OCI-LY1 (cell line): ENCODE results near the gene DOCK1.

Experiments used
- H2AFZ ChIP-seq: fragments of 200-600 bp; sonication (generic), shearing (Covaris generic); 2 replicates; pipeline ENCODE4 v1.6.0; 2014; ENCODE audit warnings: antibody characterized with exemption, mild to moderate bottlenecking, low read length
- H3F3A ChIP-seq: fragments of 200-600 bp; sonication (generic), shearing (Covaris generic); 2 replicates; pipeline ENCODE4 v1.6.0; 2014; ENCODE audit warnings: mild to moderate bottlenecking, antibody characterized with exemption, low read length, moderate library complexity; ENCODE audit not compliant: insufficient read depth
- H3K27ac ChIP-seq: fragments of 200-600 bp; sonication (generic); 2 replicates; pipeline ENCODE4 v1.5.1; 2014; ENCODE audit warnings: low read length, mixed run types, mild to moderate bottlenecking, low read depth; ENCODE audit not compliant: poor library complexity, severe bottlenecking
- H3K27me3 ChIP-seq: fragments of 200-600 bp; sonication (generic); 2 replicates; pipeline ENCODE4 v1.6.0; 2014; ENCODE audit warnings: antibody characterized with exemption, mild to moderate bottlenecking, low read length, moderate library complexity; ENCODE audit not compliant: insufficient read depth
- H3K36me3 ChIP-seq: fragments of 200-600 bp; sonication (generic); 2 replicates; pipeline ENCODE4 v1.6.1; 2014; ENCODE audit warnings: mild to moderate bottlenecking, antibody characterized with exemption, low read length, moderate library complexity, mixed read lengths; ENCODE audit not compliant: insufficient read depth
- H3K4me1 ChIP-seq: fragments of 200-600 bp; sonication (generic); 2 replicates; pipeline ENCODE4 v1.5.1; 2014; ENCODE audit warnings: mild to moderate bottlenecking, low read length, moderate library complexity; ENCODE audit not compliant: insufficient read depth, severe bottlenecking
- H3K4me2 ChIP-seq: fragments of 200-600 bp; sonication (generic), shearing (Covaris generic); 2 replicates; pipeline ENCODE4 v1.6.1; 2014; ENCODE audit warnings: low read length
- H3K4me3 ChIP-seq: fragments of 200-600 bp; sonication (generic); 2 replicates; pipeline ENCODE4 v1.5.1; 2014; ENCODE audit warnings: low read length, low read depth, mild to moderate bottlenecking, mixed read lengths; ENCODE audit not compliant: poor library complexity, severe bottlenecking
- H3K79me2 ChIP-seq: fragments of 200-600 bp; shearing (Covaris generic); 2 replicates; pipeline ENCODE4 v1.6.1; 2016; ENCODE audit warnings: mixed run types, low read length, mixed read lengths; ENCODE audit not compliant: insufficient read depth
- H3K9ac ChIP-seq: fragments of 200-600 bp; sonication (generic), shearing (Covaris generic); 2 replicates; pipeline ENCODE4 v1.6.1; 2014; ENCODE audit warnings: mild to moderate bottlenecking, low read length, mixed read lengths
- H3K9me2 ChIP-seq: fragments of 200-600 bp; sonication (generic), shearing (Covaris generic); 2 replicates; pipeline ENCODE4 v1.6.1; 2014; ENCODE audit warnings: low read depth, mild to moderate bottlenecking, low read length, mixed read lengths
- H3K9me3 ChIP-seq: fragments of 200-600 bp; shearing (Covaris generic); 2 replicates; pipeline ENCODE4 v1.6.1; 2014; ENCODE audit warnings: low read length, mixed read lengths
- H4K20me1 ChIP-seq: fragments of 200-600 bp; sonication (generic), shearing (Covaris generic); 2 replicates; pipeline ENCODE4 v1.6.0; 2016; ENCODE audit warnings: mild to moderate bottlenecking, low read length; ENCODE audit not compliant: insufficient read depth
- EZH2 ChIP-seq: fragments of 200-600 bp; sonication (generic), shearing (Covaris generic); IDR thresholded peaks from 2 replicates; pipeline ENCODE4 v1.8.0; 2017; ENCODE audit warnings: borderline replicate concordance, mixed run types, mild to moderate bottlenecking, antibody characterized with exemption, low read length, moderate library complexity, mixed read lengths
- TF ChIP-seq, protein P1 (sequence below): fragments of 200-600 bp; sonication (generic), shearing (Covaris generic); IDR thresholded peaks from 2 replicates; pipeline ENCODE4 v1.5.1; 2017; ENCODE audit warnings: mild to moderate bottlenecking, antibody characterized with exemption, low read length, moderate library complexity, mixed read lengths

The DOCK1 gene

DNA sequence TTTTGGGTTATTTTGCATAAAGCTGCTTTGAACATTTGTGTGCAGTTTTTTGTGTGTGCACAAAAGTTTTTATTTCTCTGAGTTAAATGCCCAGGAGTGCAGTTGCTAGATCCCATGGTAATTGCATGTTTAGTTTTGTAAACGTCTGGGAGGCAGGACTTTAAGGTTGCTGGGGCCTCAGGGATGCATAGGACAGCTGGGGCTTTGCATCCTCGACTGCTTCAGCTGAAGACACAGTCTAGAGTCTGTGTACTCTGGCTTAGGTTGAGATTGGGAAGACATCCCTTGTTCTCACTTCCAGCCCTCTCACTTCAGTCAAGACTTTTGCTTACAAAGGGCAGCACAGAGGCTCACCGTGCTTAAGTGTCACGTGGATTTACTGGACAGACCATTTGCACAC, 385.6 kb downstream of the DOCK1 start:
- no peaks in the 10 kb centered on the region for H3K4me1 ChIP-seq

DNA sequence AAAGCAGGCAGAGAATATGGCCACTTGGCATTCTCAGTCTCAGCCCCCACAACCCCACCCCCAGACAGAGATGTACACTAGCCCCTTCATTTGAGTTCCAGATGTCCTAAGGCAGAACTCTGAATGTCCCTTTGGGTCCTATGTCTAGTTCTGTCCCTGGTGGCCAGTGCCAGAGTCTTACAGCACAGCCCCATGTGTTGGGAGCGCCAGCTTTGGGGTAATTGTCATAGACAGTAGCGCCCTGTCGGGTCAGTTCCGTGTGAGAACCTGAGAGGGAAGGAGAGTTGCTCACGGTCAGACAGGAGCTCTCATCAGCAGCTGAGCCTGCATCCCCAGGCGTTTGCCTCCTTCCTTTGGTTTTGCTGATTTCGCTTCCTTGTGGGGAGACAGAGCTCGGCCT, 386.1 kb downstream of the DOCK1 start:
- Histone ChIP-seq H3K4me3 (no peak overlapping the region), H4K20me1 (no peaks in the 10 kb centered on the region), H3K79me2 (no peaks in the 10 kb centered on the region), H3K9ac (no peak overlapping the region), H3K9me2 (no peaks in the 10 kb centered on the region), H2AFZ (no peak overlapping the region), H3K4me2 (no peak overlapping the region), H3K36me3 (no peaks in the 10 kb centered on the region), H3K27ac (no peak overlapping the region), H3F3A (no peaks in the 10 kb centered on the region), H3K9me3 (no peaks in the 10 kb centered on the region), H3K4me1 (no peaks in the 10 kb centered on the region), H3K27me3 (no peaks in the 10 kb centered on the region)
- TF ChIP-seq, protein P1, sequence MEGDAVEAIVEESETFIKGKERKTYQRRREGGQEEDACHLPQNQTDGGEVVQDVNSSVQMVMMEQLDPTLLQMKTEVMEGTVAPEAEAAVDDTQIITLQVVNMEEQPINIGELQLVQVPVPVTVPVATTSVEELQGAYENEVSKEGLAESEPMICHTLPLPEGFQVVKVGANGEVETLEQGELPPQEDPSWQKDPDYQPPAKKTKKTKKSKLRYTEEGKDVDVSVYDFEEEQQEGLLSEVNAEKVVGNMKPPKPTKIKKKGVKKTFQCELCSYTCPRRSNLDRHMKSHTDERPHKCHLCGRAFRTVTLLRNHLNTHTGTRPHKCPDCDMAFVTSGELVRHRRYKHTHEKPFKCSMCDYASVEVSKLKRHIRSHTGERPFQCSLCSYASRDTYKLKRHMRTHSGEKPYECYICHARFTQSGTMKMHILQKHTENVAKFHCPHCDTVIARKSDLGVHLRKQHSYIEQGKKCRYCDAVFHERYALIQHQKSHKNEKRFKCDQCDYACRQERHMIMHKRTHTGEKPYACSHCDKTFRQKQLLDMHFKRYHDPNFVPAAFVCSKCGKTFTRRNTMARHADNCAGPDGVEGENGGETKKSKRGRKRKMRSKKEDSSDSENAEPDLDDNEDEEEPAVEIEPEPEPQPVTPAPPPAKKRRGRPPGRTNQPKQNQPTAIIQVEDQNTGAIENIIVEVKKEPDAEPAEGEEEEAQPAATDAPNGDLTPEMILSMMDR, result no peak
- no peak for TF ChIP-seq EZH2

More for the DNA sequence above, 385.6 kb downstream of the DOCK1 start:
- no peaks in the 10 kb centered on the region for H3K27me3 ChIP-seq
- no peak overlapping the region for H3K4me3 ChIP-seq
- H3K4me2 ChIP-seq, result no peak overlapping the region
- no peaks in the 10 kb centered on the region for H3K9me2 ChIP-seq
- H4K20me1 ChIP-seq, result no peaks in the 10 kb centered on the region
- no peak overlapping the region for H2AFZ ChIP-seq
- no peaks in the 10 kb centered on the region for H3K79me2 ChIP-seq
- H3F3A ChIP-seq, result no peaks in the 10 kb centered on the region
- H3K9me3 ChIP-seq, result no peaks in the 10 kb centered on the region
- no peaks in the 10 kb centered on the region for H3K36me3 ChIP-seq
- TF ChIP-seq, protein P1, result no peak
- TF ChIP-seq EZH2, result no peak
- no peak overlapping the region for H3K9ac ChIP-seq
- H3K27ac ChIP-seq, result no peak overlapping the region

DNA sequence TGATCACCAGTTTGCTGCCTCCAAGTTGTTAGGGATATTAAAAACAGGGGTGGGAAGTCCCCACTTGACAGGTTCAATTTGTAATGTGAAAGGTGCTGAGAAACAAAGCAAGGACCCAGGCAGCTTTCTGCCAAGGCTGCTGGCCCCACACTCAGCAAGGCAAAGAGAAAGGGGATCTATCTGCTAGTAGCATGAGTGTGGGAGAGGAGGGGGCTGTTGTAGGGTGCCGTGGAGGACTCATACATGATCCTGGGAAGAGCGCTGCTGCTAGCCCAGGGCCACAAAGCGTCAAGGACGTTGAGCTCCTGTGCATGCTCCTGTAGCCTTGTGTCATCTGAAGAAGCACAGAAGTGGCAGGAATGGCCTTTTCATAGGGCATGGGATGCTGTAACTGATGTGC, 387.7 kb downstream of the DOCK1 start:
- no peak overlapping the region for H3K4me2 ChIP-seq
- H3K9me3 ChIP-seq, result no peaks in the 10 kb centered on the region
- no peaks in the 10 kb centered on the region for H3K4me1 ChIP-seq
- no peak overlapping the region for H3K9ac ChIP-seq
- no peaks in the 10 kb centered on the region for H3F3A ChIP-seq
- no peaks in the 10 kb centered on the region for H3K27me3 ChIP-seq
- no peak overlapping the region for H3K4me3 ChIP-seq
- no peaks in the 10 kb centered on the region for H4K20me1 ChIP-seq
- H3K9me2 ChIP-seq, result no peaks in the 10 kb centered on the region
- H3K36me3 ChIP-seq, result no peaks in the 10 kb centered on the region
- H3K27ac ChIP-seq, result no peak overlapping the region
- no peaks in the 10 kb centered on the region for H3K79me2 ChIP-seq
- TF ChIP-seq, protein P1, result no peak
- TF ChIP-seq EZH2, result no peak
- H2AFZ ChIP-seq, result no peak overlapping the region
